Femur (tissue), 1 donor: Measurements from ENCODE around the gene EHBP1.
"Not testable (repeated sequence)": the region's sequence is repeated elsewhere in the genome, so short reads cannot be mapped to it uniquely, and the experiment has no call there.

Experiments used
- DNase-seq: peaks from one replicate; pipeline ENCODE4 v3.0.0-alpha.2; 2017

EHBP1 gene

DNA sequence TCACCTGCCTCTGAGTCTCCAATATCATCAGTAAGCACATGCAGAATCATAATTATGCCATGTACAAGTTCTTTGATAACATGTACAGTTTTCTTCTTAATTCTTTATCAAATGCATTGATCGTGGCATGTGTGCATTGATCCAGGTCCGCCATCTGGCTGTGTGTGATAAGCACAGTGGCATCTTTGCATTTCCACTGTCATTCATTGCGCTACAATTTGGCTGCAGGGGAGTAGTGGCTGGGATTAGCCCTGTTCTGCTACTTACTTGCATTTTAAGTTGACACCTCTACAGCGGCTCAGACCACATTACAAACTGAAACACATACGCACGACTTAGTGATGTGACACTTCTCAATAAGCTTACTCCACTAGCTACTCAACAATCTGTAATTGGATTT lies 261.5 kb downstream of the EHBP1 start:
- no peak for DNase-seq

DNA sequence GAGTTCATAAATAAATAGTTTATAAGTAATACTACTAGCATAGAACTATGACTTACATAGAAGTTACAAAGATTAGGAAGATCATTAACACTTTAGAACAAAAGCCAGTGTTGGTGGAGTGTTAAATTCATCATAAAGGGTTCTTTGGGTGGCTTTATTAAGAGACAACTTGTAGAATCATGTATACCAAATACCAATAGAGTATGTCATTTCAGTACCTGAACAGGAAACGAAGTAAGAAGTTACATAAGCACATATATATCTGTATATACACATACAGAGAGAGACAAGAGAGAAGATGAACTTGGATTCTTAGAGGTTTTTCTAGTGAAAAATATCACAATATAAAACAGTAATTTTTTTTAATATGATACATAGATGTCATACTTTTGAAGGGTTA lies 262.7 kb downstream of the EHBP1 start:
- DNase-seq: no peak

DNA sequence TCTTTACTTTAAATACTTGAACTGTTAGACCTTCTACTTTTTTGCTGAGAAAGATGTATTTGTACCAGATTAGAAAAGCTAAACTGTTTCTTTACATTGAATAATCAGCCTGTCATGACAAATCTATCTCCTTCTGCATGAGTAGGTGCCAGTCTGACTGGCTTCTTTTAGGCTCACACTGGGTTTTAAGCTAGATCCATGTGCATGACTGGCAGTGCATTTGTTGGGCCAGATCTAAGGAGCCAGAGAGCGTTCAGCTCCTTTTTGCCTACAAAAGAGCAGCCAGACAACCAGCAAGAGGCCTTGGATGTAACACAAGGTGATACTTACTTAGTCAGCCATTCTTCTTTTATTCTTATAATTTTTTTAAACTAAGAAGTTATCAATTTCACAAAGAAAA lies 263.2 kb downstream of the EHBP1 start:
- no peak for DNase-seq

DNA sequence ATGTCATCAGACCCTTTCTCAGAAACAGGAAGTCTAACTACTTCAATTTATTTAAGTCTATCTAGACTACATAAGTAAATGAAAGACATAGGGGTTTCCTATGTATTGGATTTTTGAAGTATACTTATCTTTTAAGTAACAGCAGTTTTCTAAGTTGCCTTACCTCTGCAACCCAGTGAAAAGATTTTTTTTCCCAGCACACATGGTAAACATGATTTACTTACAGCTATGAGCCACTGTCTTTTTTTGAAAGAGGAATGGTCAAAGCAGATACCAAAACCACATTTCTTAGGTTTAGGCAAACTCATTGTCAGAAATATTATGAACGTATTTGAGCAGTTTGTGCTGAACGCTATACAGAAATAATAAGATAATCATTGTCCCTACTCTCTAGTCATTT lies 266.4 kb downstream of the EHBP1 start:
- no peak for DNase-seq

DNA sequence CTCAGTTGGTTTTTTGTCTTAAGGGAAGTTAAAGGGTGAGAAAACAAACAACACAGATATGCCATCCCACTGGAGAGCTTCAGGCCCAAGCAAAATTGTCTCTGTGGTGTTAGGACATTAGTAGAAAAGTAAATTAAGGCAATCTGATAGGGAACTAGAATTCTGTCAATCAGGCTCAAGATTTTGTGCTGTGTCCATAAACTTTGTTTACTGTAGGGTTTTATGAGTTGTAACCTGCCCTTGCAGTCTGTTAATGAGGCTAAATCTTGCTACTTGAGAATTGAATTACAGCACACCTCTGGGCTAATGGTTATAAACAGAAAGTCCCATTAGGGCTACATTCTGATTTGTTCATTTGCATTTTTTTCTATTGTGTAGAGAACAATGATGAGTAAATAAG lies 267.1 kb downstream of the EHBP1 start:
- no peak for DNase-seq

DNA sequence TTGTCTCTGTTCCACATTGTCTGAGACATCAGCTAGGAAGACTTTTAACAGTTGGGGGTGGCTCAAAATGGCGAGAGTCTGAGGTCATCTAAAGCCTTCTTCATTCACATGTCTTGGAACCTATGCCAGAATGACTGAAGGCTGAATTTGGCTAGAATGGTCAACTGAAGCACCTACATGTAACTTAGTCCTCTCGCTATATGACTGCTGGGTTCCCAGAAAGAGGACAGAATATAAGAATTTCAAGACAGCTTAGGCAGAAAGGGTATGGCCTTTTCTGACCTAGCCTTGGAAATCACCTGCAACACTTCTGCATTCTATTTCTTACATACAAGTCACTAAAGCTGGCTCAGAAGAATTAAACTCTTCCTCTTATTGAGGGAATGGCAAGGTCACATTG lies 269.5 kb downstream of the EHBP1 start:
- DNase-seq: no peak

DNA sequence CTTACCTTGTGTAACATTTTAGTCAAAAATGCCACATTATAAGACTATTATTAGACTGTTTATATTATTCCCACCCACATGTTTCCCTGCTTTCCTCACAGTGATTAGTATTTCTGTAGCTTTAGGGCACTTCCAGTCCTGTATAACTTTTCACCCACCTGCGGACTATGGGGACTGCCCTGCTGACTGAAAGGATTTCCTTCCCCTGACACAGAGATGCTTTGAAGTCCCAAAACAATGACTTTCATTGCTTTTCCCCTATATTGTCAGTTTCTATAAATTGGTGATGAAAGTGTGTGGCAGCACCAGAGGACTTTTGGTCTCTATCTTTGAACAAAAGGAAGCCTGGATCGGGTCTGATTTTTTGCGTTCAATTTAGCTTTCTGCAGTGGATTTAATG lies 286.1 kb downstream of the EHBP1 start:
- no peak for DNase-seq

DNA sequence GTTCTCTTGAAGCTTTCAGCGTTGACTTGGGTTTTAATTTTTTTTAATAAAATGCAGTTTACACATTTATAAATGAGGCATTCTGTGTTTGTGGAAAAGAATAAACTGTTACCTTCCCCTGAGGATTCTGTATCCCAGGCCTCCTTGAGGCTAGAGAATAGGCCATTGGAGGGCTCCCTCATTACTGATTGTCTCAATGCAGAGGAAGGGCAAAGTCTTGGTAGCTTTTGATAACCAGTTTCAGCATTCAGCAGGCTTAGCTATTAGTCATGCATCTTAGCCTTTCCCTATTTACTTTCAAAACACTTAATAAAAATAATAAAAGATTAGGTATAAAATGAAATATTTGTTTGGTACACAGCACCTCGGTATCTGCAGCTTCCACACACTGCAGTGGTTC lies 287.0 kb downstream of the EHBP1 start:
- DNase-seq: no peak

DNA sequence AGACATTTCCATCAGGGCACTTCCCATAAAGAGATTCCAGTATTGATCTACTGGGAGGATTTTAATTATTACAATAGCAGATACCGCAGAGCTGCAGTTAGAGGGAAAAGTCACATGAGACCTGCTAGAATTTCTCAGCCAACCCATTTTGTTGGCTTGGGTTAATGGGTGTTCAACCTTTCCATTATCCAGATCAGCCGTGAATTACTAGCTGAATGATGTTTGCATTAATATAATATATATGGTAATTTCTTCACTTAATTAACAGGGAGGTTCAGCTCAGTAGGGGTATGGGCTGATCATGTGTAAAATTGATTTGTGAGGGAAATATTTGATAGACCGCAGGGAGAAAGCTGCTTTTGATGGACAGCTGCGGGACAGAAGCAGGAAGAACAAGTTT lies 288.7 kb downstream of the EHBP1 start:
- DNase-seq: no peak

DNA sequence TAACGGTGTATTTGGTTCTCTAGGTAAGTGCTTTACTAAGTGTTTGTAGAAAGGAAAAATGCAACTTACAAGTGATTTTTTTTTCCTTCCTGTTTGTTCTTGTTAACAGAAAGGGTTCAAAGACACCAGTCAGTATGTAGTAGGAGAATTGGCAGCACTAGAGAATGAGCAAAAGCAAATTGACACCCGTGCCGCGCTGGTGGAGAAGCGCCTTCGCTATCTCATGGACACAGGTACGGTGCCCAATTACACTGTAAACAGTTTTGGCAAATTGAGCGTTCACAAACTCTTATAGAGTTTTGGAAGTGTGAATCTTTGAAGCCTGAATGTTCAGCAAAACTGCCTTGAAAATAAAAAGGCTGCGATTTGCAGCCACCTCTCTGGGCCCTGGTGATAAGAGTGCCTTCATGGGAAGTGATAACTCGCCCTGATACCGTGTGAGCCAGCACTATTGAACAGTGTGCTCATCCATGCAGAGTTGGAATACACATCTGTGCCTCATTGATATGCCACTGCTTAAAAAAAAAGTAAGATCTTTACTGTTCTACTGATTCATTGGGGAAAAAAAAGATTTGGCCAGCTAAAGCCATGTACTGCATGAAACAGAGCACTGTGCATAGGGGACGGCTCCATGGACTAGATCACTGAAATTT lies 291.1 kb downstream of the EHBP1 start:
- DNase-seq: no peak

DNA sequence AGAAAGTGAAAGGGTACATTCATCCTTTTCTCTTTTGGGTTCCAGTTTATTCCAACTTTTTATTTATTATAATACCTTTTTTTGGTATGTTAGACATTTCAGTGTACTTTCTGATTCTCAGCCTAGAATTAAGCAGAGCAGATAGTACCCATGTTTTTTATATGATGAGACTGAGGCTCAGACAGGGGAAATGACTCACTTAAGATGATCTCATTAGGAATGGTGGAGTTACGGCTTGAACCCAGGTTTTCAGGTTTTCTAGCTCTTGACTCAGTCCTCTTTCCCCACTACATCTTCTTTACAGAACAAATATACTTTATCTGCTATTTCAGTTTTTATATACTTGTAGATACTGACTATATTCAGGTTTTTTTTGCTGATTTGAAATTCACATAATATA lies 293.4 kb downstream of the EHBP1 start:
- DNase-seq: no peak

DNA sequence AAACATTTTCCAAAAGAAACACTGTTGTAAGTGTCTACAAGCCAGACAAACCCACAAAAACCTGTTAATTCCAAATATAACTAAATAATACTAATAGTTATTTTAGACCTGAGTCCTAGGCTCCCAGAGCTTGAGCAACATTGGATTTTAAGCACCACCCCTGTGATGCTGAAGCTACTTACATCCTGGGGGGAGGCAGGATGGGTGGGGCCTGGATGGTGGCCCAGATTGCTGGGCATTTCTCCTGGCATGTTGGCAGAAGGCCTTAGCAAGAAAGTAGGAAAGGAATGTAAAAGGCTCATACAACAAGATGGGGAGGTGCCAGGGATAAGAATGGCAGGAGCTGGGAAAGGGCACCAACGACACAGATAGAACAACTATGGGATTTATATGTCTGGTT lies 294.4 kb downstream of the EHBP1 start:
- no peak for DNase-seq

DNA sequence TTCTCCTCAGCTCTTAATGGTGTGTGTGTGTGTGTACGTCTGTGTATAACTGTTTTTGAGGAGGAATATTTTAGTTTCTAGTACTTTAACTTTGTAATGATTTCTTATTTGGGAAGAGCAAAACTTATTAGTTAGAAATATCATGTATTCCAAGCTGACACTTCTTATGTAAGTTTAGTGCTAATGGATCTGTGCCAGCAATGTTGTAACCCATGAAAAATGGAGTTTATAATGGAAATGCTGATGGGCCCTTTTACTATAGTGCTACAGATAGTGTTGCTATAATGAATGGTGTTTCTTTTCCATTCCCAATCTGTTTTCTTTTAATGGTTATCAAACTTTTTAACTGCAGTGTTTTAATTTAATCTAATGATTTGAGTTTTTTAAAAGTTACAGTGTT lies 295.3 kb downstream of the EHBP1 start:
- no peak for DNase-seq

DNA sequence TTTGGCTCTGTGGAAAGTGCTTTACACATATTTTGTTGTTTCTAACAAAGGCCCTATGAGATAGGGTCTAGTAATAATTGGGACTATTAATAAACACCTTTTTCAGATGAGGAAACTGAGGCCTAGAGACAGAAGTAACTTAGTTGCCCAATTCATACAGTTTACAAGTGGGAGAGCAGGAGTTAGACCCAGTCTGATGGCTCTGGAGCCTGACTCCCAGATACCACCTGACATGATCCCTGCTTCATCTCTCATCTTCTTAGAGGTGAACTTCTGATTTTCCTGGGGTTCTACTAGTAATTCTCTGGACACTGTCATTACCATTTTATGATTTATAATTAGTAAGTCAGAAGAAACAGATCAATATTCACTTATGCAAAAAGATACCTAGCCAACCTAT lies 296.1 kb downstream of the EHBP1 start:
- no peak for DNase-seq

DNA sequence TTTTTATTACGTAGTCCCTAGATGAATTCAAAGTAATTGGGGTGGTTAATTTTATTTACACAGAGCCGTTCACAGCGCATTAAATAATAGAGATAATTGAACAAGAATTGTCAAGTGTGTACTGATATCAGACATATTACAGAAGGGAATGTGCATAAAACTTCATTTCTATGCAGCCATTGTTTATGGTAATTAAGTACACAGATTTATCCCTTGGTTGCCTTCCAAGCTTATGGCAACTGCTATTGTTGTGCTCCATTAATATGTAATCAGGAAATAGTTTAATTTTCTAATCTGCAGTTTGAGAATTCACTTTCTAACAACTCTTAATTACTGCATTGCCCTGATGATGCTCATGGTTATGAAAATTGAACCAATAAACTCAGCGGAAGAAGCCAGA lies 297.8 kb downstream of the EHBP1 start:
- DNase-seq: no peak

DNA sequence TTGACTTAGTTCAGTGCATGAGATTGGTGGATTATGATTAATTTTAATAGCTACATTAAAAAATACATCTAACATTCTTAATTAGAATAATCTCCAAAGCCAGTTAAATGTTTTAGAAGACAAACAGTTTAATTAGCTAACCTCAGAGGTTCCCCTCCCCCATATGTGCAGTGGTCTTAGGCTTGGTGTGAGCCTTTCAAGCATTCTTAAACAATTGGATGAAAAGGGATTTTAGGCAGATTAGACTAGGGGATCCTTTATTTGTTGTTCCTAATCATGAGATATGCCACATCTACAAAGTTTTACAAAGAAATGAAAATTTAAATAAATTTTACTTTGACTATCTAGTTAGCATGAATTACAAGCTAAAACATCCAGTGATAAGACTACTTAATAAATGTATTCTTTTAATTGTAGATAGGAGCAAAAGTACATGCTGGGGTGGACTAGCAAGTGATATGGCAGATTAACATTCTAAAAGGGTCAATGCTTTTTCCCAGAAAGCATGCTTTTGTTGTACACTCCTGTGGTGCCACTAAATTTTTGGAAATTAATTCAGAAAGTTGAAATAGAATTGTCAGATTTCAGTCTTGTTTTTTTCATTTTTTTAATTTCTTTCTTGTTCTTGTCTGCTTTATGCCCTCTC lies 302.4 kb downstream of the EHBP1 start:
- DNase-seq: no peak

DNA sequence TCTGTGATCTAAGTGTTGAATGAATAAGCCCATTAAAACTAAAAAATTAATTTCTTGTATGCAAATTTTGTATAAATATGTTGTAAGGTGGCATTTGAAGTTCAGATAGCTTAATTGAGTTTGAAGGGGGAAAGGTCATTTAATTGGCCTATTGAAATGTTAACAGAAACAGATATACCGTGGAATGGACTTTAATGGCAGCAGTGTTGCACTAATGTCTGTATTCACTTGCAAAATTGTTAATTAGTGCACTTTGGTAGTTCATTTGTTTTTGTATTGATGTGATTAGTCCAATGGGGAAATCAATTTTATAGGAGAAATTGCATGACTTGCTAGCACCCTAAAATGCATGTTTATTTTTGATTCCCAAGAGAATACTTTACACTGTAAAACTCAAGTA lies 303.3 kb downstream of the EHBP1 start:
- no peak for DNase-seq

DNA sequence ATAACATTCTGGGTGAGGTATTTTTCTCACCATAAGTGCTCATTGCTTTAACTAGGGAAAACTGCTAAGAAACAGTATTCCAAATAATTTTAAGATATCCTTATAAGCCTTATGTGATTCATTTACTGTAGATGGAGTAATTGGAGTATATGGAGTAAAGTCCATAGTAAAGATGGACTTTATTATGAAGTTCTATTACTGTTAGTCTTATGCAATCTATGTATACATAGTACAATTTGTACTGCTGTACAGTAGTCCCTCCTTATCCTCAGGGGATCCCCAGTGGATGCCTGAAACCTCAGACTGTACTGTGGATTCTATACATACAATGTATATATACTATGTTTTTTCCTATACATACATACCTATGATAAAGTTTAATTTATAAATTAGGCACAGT lies 304.0 kb downstream of the EHBP1 start:
- DNase-seq: no peak

DNA sequence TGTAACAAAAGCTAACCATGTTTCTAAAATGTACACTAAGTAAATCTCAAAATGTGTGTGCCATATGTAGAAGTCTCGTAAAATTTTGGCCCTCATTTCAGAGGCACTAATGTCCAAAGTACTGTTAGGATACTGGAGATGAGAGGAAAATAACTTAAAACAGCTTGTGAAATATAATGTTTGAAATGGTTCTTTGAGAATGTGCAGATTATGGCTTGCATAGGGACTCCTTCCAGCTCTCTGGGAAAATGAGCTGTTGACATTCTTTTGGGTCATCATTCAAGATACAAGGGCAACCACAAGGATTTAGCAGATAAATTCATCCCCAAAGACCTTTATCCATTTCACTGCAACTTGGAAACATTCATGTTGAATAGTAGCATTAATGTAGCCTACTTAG lies 307.0 kb downstream of the EHBP1 start:
- DNase-seq: no peak

DNA sequence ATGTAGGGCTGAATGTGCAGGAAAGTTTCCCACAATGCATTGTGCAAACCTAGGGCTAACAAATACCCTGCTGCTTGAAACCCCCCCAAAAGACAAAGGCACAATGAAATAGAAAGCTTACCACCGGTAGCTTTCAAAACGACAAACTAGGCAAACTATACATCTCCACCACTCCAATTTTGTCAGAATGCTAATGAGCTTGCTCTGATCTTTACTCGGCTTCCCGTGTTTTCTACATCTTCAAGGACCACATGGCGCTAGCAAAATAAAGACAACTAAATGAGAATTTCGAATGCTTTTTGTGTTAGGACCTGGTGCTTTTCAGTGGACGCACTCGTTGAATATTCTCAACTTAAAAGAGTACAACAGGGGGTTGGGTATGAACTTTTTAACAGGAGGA lies 307.9 kb downstream of the EHBP1 start:
- no peak for DNase-seq

DNA sequence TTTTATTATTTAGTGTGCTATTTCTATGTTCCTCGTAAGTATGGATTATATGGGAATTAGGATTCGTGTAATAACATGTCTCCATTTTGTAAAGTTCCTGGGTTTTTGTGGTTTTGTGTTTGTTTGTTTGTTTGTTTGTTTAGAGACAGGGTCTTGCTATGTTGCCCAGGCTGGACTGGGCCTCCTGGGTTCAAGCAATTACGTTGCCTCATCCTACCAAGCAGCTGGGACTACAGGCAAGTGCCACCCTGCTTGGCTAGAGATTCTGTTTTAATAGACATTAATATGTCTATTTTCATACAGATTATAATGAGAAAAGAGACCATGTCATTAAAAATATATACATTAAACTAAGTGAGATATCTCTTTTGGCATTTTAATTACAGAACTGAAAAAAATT lies 309.9 kb downstream of the EHBP1 start:
- no peak for DNase-seq

DNA sequence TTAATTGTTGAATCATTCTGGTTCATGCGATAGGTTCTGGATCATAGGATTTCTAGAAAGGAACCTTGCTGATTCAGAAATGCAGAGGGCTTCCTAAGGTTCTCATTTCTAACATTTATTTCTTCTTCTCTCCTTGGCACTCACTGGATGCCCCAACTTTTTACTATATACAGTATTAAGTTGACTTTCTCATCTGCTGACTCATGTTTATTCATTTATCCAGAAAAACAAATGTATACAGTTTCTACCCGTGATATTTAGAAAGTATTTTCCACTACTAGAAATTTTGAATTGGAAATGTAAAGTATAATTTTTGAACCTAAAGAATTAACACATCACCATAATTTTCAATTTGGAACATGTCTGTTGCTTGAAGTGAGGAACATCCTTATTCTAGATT lies 312.9 kb downstream of the EHBP1 start:
- DNase-seq: no peak

DNA sequence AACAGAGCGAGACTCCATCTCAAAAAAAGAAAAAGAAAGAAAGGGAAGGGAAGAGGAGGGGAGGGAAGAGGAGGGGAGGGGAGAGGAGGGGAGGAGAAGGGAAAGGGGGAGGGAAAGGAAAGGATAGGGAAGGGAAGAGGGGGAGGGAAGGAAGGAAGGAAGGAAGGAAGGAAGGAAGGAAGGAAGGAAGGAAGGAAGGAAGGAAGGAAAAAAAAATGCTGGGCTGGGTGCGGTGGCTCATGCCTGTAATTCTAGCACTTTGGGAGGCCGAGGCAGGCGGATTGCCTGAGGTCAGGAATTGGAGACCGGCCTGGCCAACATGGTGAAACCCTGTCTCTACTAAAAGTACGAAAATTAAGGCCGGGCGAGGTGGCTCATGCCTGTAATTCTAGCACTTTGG lies 314.2 kb downstream of the EHBP1 start:
- DNase-seq: not testable (repeated sequence)

DNA sequence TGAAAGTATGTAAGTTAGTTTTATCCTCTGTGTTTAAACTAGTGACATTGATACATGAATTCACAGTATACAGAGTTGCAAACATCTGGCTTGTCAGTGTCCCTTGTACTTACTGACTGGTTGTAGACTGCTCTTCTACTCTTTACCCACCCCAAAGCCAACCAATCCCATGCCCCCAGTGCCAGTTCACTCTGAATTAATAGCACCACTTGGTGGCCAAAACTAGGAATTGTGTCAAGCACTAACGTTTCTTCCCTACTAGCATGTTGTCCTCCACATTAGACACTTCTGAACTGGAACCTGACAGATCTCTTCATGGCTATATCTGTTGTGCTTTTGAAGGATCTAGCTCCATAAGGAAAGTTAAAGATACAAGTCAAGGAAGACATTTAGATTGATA lies 317.9 kb downstream of the EHBP1 start:
- no peak for DNase-seq

DNA sequence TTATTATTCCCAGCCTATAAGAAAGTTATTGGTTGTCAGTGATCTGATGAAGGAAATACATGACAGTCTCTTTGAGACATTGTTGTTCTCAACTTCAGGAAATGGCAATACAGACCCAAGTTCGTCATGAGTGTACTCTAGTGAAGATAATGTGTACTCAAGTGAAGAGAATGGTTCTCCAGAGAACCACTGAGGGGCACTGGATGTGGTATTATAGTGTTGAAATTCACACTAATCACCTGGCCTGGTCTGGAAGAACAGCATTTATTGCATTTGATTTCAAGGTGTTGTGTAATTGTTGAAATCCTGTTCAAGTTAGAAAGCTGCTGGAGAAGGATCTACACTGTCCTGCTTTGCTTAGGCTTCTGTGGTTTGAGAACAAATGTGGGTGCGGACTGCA lies 321.7 kb downstream of the EHBP1 start:
- DNase-seq: no peak
